Left lung (tissue), 10 donors: ENCODE results near the gene HRH3. TPM values are rescaled to one million over a fixed set of nuclear protein-coding genes. Genes with fewer than 3 reads are reported as not detected.

Source experiments
- ATAC-seq: fragments of 200-7000 bp; cut with Tn5 transposase; one replicate; pipeline ENCODE4 v1.9.1; 2020; ENCODE audit warnings: moderate library complexity
- DNase-seq, 4 donors: peaks; one replicate each; pipeline ENCODE4 v3.0.0-alpha.2; 2013 to 2020
- H3K27ac ChIP-seq, 2 donors: fragments of 200-600 bp; sonication (generic) in 1 of 2; one replicate each; pipeline versions ENCODE4 v1.5.0 to v1.8.0; 2020 to 2021
- H3K27me3 ChIP-seq, 2 donors: fragments of 200-600 bp; sonication (generic) in 1 of 2; one replicate each; pipeline versions ENCODE4 v1.5.0 to v1.8.0; 2020 to 2021
- H3K36me3 ChIP-seq, 2 donors: fragments of 200-600 bp; sonication (generic) in 1 of 2; one replicate each; pipeline versions ENCODE4 v1.5.0 to v1.8.0; 2020 to 2021
- H3K4me1 ChIP-seq, 2 donors: fragments of 200-600 bp; one replicate each; pipeline ENCODE4 v1.8.0; 2021
- H3K4me3 ChIP-seq, 2 donors: fragments of 200-600 bp; sonication (generic) in 1 of 2; one replicate each; pipeline versions ENCODE4 v1.5.0 to v1.8.0; 2020 to 2021; ENCODE audit warnings: mild to moderate bottlenecking in 1 of 2
- H3K9me3 ChIP-seq, 2 donors: fragments of 200-600 bp; sonication (generic) in 1 of 2; one replicate each; pipeline versions ENCODE4 v1.5.0 to v1.8.0; 2020 to 2021
- intact Hi-C, 2 donors: fragments of 100-400 bp; cut with DNase I; formaldehyde crosslinking; loops; one replicate each; pipeline versions ENCODE4 v1.11.2 to v1.14.2; 2022
- polyA plus RNA-seq, 6 donors: library from polyadenylated mRNA; unstranded; fragments of 120-200 nt; gene quantifications; one replicate each; pipeline ENCODE4 v1.2.1, GENCODE V29; 2013; ENCODE audit not compliant: insufficient read length in 6 of 6
- total RNA-seq, 2 donors: library from RNA; stranded (reverse); fragmentation: NEBNext Ultra II Directional; extraction: Animal tissue kit (Norgen Biotek cat#: 25700); gene quantifications; one replicate each; pipeline ENCODE4 v1.2.1, GENCODE V29; 2021
- TF ChIP-seq, protein P1 (sequence below), 2 donors: fragments of 200-600 bp; sonication (generic) in 1 of 2; IDR thresholded peaks; one replicate each; pipeline versions ENCODE4 v1.5.0 to v1.8.0; 2021; ENCODE audit warnings: antibody characterized with exemption in 2 of 2
- donor health status: DM: no; HTN: yes; CAD: no.
- donor health status: DM: no; HTN: no; CAD: no.

HRH3 gene
- total and polyA plus RNA-seq, 8 donors, result not detected

DNA sequence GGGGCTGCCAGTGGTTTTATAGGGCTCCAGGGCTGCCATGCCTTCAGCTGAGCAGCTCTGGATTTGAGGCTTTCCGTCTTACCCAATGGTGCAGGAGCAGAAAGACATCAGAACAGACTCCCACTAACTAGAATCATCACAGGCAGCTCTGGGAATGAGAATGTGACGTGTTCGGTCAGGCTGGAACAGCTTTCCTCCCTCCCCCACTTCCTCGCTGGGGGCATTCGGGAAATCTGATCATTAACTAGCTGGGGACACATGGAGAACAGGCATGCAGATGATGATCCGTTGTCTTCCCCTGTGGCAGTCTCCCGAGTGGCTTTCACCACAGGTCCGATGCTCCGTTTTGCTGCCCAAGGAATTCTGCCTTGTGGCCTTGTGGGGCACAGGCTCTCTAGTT, 42.8 kb downstream of the HRH3 start:
- TF ChIP-seq, protein P1, sequence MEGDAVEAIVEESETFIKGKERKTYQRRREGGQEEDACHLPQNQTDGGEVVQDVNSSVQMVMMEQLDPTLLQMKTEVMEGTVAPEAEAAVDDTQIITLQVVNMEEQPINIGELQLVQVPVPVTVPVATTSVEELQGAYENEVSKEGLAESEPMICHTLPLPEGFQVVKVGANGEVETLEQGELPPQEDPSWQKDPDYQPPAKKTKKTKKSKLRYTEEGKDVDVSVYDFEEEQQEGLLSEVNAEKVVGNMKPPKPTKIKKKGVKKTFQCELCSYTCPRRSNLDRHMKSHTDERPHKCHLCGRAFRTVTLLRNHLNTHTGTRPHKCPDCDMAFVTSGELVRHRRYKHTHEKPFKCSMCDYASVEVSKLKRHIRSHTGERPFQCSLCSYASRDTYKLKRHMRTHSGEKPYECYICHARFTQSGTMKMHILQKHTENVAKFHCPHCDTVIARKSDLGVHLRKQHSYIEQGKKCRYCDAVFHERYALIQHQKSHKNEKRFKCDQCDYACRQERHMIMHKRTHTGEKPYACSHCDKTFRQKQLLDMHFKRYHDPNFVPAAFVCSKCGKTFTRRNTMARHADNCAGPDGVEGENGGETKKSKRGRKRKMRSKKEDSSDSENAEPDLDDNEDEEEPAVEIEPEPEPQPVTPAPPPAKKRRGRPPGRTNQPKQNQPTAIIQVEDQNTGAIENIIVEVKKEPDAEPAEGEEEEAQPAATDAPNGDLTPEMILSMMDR (IDR thresholded peaks at IDR 0.05), result no peak
- peaks cover 0 to 7% of the 10 kb centered on the region in 2 donors for H3K4me1 ChIP-seq
- intact Hi-C loops, result no loop called here
- no peaks in the 10 kb centered on the region for H3K27me3 ChIP-seq
- no peak overlapping the region for H3K4me3 ChIP-seq
- ATAC-seq (no peak), DNase-seq (no peak)
- H3K36me3 ChIP-seq, result peaks cover 0 to 58% of the 10 kb centered on the region in 2 donors
- no peaks in the 10 kb centered on the region for H3K9me3 ChIP-seq
- no peak overlapping the region for H3K27ac ChIP-seq

- no peak for ATAC-seq
- no peaks in the 10 kb centered on the region for H3K9me3 ChIP-seq
- H3K4me1 ChIP-seq, result peaks cover 0 to 3% of the 10 kb centered on the region in 2 donors
- DNase-seq, result peak in 1 of 4 donors; percentile 62
- no peaks in the 10 kb centered on the region for H3K27me3 ChIP-seq
- H3K4me3 ChIP-seq, result no peak overlapping the region
- intact Hi-C loops, result no loop called here
- peaks cover 0 to 58% of the 10 kb centered on the region in 2 donors for H3K36me3 ChIP-seq
- TF ChIP-seq, protein P1 (IDR thresholded peaks at IDR 0.05), result no peak
- no peak overlapping the region for H3K27ac ChIP-seq
Observed at GRCh38 chr20:62176866-62177265, 43.2 kb downstream of the HRH3 start.

DNA sequence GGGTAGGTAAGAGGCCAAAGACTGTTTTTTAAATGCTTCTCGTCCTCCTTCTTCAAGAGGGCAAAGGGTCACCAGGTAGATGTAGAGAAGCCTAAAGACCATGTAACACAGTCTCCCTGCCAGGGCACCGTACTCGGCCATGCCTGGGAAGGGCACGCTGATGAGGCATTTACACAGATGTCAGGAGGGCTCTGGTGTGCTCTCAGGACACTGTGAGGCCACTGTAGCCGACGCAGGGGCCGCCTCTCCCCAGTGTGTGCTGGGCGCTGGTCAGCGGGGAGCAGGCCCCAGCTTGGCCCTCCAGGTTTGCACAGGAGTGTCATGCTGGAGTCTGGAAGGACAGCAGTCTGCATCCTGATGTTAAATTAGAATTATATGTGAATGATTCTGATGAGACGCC, 44.4 kb downstream of the HRH3 start:
- ATAC-seq, result no peak
- DNase-seq, result peak in 1 of 4 donors; percentile 53
- H3K27me3 ChIP-seq, result no peaks in the 10 kb centered on the region
- peaks cover 0 to 58% of the 10 kb centered on the region in 2 donors for H3K36me3 ChIP-seq
- no peaks in the 10 kb centered on the region for H3K4me1 ChIP-seq
- H3K27ac ChIP-seq, result no peak overlapping the region
- H3K9me3 ChIP-seq, result no peaks in the 10 kb centered on the region
- intact Hi-C loops, result no loop called here
- TF ChIP-seq, protein P1 (IDR thresholded peaks at IDR 0.05), result no peak
- no peak overlapping the region for H3K4me3 ChIP-seq

DNA sequence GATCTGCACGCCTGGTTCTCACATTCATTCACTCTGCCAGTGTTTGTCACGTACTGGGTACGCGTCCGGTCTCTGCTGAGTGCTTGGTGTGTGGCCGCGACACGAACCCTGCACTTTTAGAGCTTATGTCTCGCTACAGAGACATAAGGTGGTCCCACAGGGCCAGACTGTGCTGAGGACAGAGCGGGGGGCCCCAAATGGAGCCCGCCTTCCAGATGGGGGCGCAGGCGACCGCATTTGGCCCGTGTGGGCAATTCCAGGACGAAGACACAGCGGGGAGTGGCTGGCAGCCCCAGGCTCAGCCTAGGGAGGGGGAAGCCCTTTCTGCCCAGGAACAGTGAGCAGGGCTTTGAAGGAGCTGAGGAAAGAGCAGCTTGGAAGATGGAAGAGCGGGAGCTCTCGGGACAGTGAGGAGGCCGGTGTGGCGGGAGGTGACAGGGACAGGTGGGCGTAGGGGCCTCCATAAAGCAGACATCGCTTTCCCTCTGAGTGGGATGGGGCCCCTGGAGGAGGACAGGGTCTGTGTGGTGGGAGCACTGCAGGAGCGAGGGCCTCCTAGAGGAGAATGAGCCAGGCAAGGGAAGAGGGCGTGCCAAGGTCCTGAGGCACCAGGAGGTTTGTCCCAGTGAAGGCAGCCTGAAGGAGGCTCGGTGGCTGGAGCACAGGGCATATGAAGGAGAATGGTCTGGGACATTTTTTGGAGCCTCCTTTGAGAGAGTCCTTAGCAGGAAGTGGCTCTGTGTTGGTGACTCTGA, 45.0 kb downstream of the HRH3 start:
- Histone ChIP-seq H3K27me3 (no peaks in the 10 kb centered on the region), H3K36me3 (peaks cover 0 to 60% of the 10 kb centered on the region in 2 donors), H3K4me1 (no peaks in the 10 kb centered on the region), H3K27ac (no peak overlapping the region), H3K4me3 (no peak overlapping the region), H3K9me3 (no peaks in the 10 kb centered on the region)
- DNase-seq (peak in 1 of 4 donors; percentile 53), ATAC-seq (no peak)
- intact Hi-C loops, result no loop called here
- TF ChIP-seq, protein P1 (IDR thresholded peaks at IDR 0.05), result no peak

DNA sequence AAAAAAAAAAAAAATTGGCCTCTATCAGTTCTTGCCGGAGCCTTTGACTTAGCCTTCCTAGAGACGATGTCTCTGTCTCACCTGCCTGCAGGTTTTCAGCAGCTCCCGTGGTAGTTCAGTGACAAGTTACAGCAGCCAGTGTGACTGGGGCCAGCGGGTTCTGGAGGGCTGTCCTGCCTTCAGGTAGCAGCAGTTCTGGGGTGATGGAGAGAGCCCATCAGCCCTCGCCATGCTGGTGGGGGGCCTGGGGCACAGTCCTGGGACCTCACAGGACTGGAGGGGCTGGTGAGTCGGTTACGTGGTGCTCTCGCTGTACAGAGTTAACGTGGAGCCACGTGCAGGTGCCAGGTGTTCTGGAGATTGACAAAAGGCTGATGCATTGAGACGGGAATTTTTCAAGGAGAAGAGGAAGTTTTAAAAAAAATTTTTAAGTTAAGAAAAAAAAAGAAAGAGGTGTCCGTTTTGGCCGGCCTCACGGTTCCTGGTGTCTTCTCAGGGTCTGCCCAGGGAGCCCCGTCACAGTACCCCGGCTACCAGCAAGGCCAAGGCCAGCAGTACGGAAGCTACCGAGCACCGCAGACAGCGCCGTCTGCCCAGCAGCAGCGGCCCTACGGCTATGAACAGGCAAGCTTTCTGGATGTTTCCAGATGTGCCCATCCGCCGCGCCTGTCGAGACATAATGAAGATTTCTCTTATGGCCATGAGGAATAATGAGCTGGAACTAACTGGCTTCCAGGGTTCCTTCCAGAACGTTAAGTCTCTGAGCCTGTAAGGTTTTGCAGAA, 45.9 kb downstream of the HRH3 start:
- TF ChIP-seq, protein P1 (IDR thresholded peaks at IDR 0.05), result no peak
- intact Hi-C loops, result no loop called here
- peak in 1 of 4 donors; percentile 54 for DNase-seq
- H3K36me3 ChIP-seq, result peaks cover 0 to 64% of the 10 kb centered on the region in 2 donors
- no peaks in the 10 kb centered on the region for H3K4me1 ChIP-seq
- H3K27ac ChIP-seq, result no peak overlapping the region
- no peak for ATAC-seq
- H3K4me3 ChIP-seq, result no peak overlapping the region
- no peaks in the 10 kb centered on the region for H3K27me3 ChIP-seq
- no peaks in the 10 kb centered on the region for H3K9me3 ChIP-seq
